HG02678 (cell line): ENCODE data around the gene SAFB2.

Experiments used
- ATAC-seq: cut with Tn5 transposase; IDR thresholded peaks from one replicate; pipeline ENCODE4 v1.9.1; 2021; ENCODE audit warnings: mild to moderate bottlenecking, moderate library complexity; ENCODE audit not compliant: unreplicated experiment

The SAFB2 gene

GRCh38 chr19:5585461-5586299 is 36.9 kb downstream of the SAFB2 start:
- ATAC-seq = no peak

GRCh38 chr19:5580161-5580571 is 42.4 kb downstream of the SAFB2 start:
- ATAC-seq = no peak

GRCh38 chr19:5579697-5580096 is 42.9 kb downstream of the SAFB2 start:
- no peak for ATAC-seq

- ATAC-seq = no peak
Measured at GRCh38 chr19:5579286-5579685, 43.3 kb downstream of the SAFB2 start.

GRCh38 chr19:5578097-5578846 is 44.3 kb downstream of the SAFB2 start:
- ATAC-seq = no peak

GRCh38 chr19:5575590-5575989 is 47.0 kb downstream of the SAFB2 start:
- ATAC-seq = no peak

- no peak for ATAC-seq
Measured at GRCh38 chr19:5572556-5573286, 49.9 kb downstream of the SAFB2 start.

- no peak for ATAC-seq
Measured at GRCh38 chr19:5571777-5572176, 50.8 kb downstream of the SAFB2 start.

GRCh38 chr19:5567970-5568407 is 54.6 kb downstream of the SAFB2 start:
- no peak for ATAC-seq

- ATAC-seq = no peak
Measured at GRCh38 chr19:5567360-5567969, 55.1 kb downstream of the SAFB2 start, which contains the start of gene TINCR. TINCR (minus strand) TSS chr19:5567953.

- no peak for ATAC-seq
Measured at GRCh38 chr19:5564930-5565329, 57.6 kb downstream of the SAFB2 start.

GRCh38 chr19:5563935-5564612 is 58.5 kb downstream of the SAFB2 start:
- ATAC-seq = no peak

- no peak for ATAC-seq
Measured at GRCh38 chr19:5563008-5563431, 59.6 kb downstream of the SAFB2 start.

- no peak for ATAC-seq
Measured at GRCh38 chr19:5562280-5562679, 60.3 kb downstream of the SAFB2 start.

- ATAC-seq = no peak
Measured at GRCh38 chr19:5561559-5561958, 61.0 kb downstream of the SAFB2 start.

- ATAC-seq = no peak
Measured at GRCh38 chr19:5560156-5560555, 62.4 kb downstream of the SAFB2 start.

GRCh38 chr19:5559804-5560133 is 62.8 kb downstream of the SAFB2 start:
- no peak for ATAC-seq

- ATAC-seq = no peak
Measured at GRCh38 chr19:5558101-5558621, 64.4 kb downstream of the SAFB2 start.

- no peak for ATAC-seq
Measured at GRCh38 chr19:5557691-5558090, 64.9 kb downstream of the SAFB2 start.

GRCh38 chr19:5554828-5555227 is 67.7 kb downstream of the SAFB2 start:
- no peak for ATAC-seq
